Fibroblast of lung (primary cell): ENCODE results near the gene ERICH2. TPM values are rescaled to one million over a fixed set of nuclear protein-coding genes. Genes with fewer than 3 reads are reported as not detected.

ENCODE experiments used
- DNase-seq, 2 donors: peaks; one replicate each; pipeline versions ENCODE4 v3.0.0 to v3.0.0-alpha.2; 2010; ENCODE audit warnings: low read depth in 2 of 2
- H2AFZ ChIP-seq: 2 replicates; pipeline ENCODE4 v1.5.1; 2012; ENCODE audit warnings: low read length, control low read depth, inconsistent platforms
- H3K27ac ChIP-seq: 2 replicates; pipeline ENCODE4 v1.5.1; 2011; ENCODE audit warnings: low read length, control low read depth; ENCODE audit not compliant: insufficient read depth
- H3K27me3 ChIP-seq: 2 replicates; pipeline ENCODE4 v1.5.1; 2011; ENCODE audit warnings: mild to moderate bottlenecking, low read length; ENCODE audit not compliant: control insufficient read depth, insufficient read depth
- H3K36me3 ChIP-seq: 2 replicates; pipeline ENCODE4 v1.5.1; 2011; ENCODE audit warnings: low read length; ENCODE audit not compliant: control insufficient read depth, insufficient read depth
- H3K4me1 ChIP-seq: 2 replicates; pipeline ENCODE4 v1.5.1; 2011; ENCODE audit warnings: low read length; ENCODE audit not compliant: control insufficient read depth, insufficient read depth; ENCODE audit errors: extremely low read depth
- H3K4me2 ChIP-seq: 2 replicates; pipeline ENCODE4 v1.5.1; 2011; ENCODE audit warnings: low read length, control low read depth; ENCODE audit not compliant: insufficient read depth; ENCODE audit errors: extremely low read depth
- H3K4me3 ChIP-seq, 4 experiments: fragments of 200-600 bp in 1 of 4; sonication (generic) in 1 of 4; replicated peaks in 1 of 4; 2 replicates each; pipeline ENCODE4 v1.5.1; 2011 to 2016; ENCODE audit warnings: low read length in 4 of 4, low read depth in 3 of 4, mild to moderate bottlenecking in 3 of 4, control low read depth in 2 of 4, inconsistent platforms in 1 of 4, mixed read lengths in 1 of 4; ENCODE audit not compliant: insufficient read depth in 1 of 4; ENCODE audit errors: control extremely low read depth in 1 of 4
- H3K79me2 ChIP-seq: 2 replicates; pipeline ENCODE4 v1.5.1; 2012; ENCODE audit warnings: mild to moderate bottlenecking, low read length, inconsistent platforms; ENCODE audit not compliant: control insufficient read depth, insufficient read depth
- H3K9ac ChIP-seq: 2 replicates; pipeline ENCODE4 v1.5.1; 2011; ENCODE audit warnings: mild to moderate bottlenecking, low read length, control low read depth; ENCODE audit not compliant: insufficient read depth
- H3K9me3 ChIP-seq: 2 replicates; pipeline ENCODE4 v1.5.1; 2012; ENCODE audit warnings: low read depth, low read length; ENCODE audit not compliant: control insufficient read depth, insufficient read depth
- H4K20me1 ChIP-seq: 2 replicates; pipeline ENCODE4 v1.5.1; 2011; ENCODE audit warnings: low read length; ENCODE audit not compliant: control insufficient read depth, insufficient read depth; ENCODE audit errors: extremely low read depth
- EZH2 ChIP-seq: IDR thresholded peaks from 2 replicates; pipeline ENCODE4 v1.5.1; 2012; ENCODE audit warnings: low read length, control low read depth, mild to moderate bottlenecking; ENCODE audit errors: missing control alignments
- polyA plus RNA-seq, 2 donors: library from polyadenylated mRNA; depleted of rRNA in 1 of 2; stranded (reverse) in 1 of 2; unstranded in 1 of 2; fragments of >200 nt; gene quantifications; 2 replicates each; pipeline ENCODE4 v1.2.1, GENCODE V29; 2011 to 2012; ENCODE audit warnings: missing spikeins in 1 of 2
- total RNA-seq: library from RNA; depleted of rRNA; stranded (reverse); fragments of >200 nt; gene quantifications from 2 replicates; pipeline ENCODE4 v1.2.1, GENCODE V29; 2014
- TF ChIP-seq, protein P1 (sequence below), 2 donors: IDR thresholded peaks in 1 of 2; conservative IDR thresholded peaks in 1 of 2; 1 replicate in 1 of 2; 2 replicates in 1 of 2; pipeline ENCODE4 v1.5.1; 2011 to 2012; ENCODE audit warnings: low read length in 2 of 2, control low read depth in 1 of 2, inconsistent platforms in 1 of 2, low read depth in 1 of 2, mild to moderate bottlenecking in 1 of 2

ERICH2 gene
- total and polyA plus RNA-seq, 2 donors (not counting 1 experiment from before 2014, with no cell fraction given): 3.1 TPM; not detected in 1

DNA sequence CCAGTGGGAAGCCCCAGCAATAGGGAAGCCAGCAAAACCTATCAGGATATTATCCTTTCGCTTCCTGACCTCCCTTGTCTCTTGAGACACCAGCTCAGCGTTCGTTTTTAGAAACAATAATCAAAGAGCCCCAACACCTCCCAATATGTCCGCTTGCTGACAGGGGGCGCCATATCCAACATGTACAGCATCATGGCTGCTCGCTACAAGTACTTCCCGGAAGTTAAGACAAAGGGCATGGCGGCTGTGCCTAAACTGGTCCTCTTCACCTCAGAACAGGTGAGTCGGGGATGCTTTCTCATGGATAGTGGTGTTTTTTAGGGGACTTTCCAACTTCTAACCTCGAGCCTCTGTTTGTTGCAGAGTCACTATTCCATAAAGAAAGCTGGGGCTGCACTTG, 75.2 kb downstream of the ERICH2 start:
- DNase-seq: no peak
- Histone ChIP-seq H3K9ac (no peak overlapping the region), H3K27ac (no peak overlapping the region), H2AFZ (no peak overlapping the region), H3K36me3 (no peaks in the 10 kb centered on the region), H3K9me3 (no peaks in the 10 kb centered on the region), H3K27me3 (no peaks in the 10 kb centered on the region), H4K20me1 (no peaks in the 10 kb centered on the region), H3K4me1 (peaks cover 2% of the 10 kb centered on the region), H3K4me2 (no peak overlapping the region), H3K4me3 (no peak overlapping the region), H3K79me2 (no peaks in the 10 kb centered on the region)
- TF ChIP-seq, protein P1, sequence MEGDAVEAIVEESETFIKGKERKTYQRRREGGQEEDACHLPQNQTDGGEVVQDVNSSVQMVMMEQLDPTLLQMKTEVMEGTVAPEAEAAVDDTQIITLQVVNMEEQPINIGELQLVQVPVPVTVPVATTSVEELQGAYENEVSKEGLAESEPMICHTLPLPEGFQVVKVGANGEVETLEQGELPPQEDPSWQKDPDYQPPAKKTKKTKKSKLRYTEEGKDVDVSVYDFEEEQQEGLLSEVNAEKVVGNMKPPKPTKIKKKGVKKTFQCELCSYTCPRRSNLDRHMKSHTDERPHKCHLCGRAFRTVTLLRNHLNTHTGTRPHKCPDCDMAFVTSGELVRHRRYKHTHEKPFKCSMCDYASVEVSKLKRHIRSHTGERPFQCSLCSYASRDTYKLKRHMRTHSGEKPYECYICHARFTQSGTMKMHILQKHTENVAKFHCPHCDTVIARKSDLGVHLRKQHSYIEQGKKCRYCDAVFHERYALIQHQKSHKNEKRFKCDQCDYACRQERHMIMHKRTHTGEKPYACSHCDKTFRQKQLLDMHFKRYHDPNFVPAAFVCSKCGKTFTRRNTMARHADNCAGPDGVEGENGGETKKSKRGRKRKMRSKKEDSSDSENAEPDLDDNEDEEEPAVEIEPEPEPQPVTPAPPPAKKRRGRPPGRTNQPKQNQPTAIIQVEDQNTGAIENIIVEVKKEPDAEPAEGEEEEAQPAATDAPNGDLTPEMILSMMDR (conservative IDR thresholded peaks at IDR 0.05 in 1 of 2, IDR thresholded peaks at IDR 0.05 in 1 of 2; ENCODE audit: low read depth in 1 of 2, low read length in 2 of 2): no peak
- no peak for TF ChIP-seq EZH2

DNA sequence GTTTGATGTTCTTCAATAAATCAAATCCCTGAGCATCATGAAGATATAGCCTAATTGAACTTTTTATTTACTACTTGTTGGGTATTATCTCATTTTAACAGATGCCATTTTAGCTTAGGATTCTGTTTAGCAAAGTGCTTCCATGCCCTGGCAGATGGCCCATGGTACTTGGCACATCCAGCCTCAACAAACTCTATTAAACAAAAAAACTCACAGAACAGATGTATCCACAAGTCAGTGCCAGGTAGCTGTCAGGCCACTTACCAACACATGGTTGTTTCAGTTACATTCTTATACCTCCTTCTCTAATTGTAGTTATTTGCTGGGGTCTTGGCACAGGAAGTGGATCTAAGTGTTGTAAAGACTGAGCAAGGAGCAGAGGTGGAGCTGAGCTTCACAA, 76.1 kb downstream of the ERICH2 start:
- TF ChIP-seq, protein P1 (conservative IDR thresholded peaks at IDR 0.05 in 1 of 2, IDR thresholded peaks at IDR 0.05 in 1 of 2; ENCODE audit: low read depth in 1 of 2, low read length in 2 of 2): no peak
- no peak for TF ChIP-seq EZH2
- no peaks in the 10 kb centered on the region for H3K9me3 ChIP-seq
- H3K79me2 ChIP-seq: no peaks in the 10 kb centered on the region
- no peak overlapping the region for H3K4me3 ChIP-seq
- H2AFZ ChIP-seq: no peak overlapping the region
- no peak overlapping the region for H3K4me2 ChIP-seq
- no peak overlapping the region for H3K9ac ChIP-seq
- no peaks in the 10 kb centered on the region for H3K36me3 ChIP-seq
- no peak for DNase-seq
- H3K27ac ChIP-seq: no peak overlapping the region
- H3K27me3 ChIP-seq: no peaks in the 10 kb centered on the region
- H3K4me1 ChIP-seq: peaks cover 2% of the 10 kb centered on the region
- H4K20me1 ChIP-seq: no peaks in the 10 kb centered on the region

DNA sequence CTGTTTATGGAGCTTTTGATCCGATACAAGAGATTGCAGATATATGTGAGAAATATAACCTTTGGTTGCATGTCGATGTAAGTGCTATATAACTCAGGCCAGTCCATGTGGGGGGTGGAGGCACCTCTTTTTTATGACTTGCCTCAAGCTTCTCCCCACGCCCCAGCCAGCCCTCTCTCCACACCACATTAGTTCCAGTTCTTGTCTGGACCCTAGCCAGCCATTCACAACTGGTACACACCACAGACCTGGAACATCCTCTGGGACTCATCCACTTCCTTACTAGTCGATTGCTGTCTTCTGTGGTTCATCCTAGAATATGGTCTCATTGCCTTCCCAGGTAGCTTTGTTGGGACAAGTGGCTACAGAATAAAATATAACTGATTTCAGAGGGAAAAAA, 77.5 kb downstream of the ERICH2 start:
- TF ChIP-seq, protein P1 (conservative IDR thresholded peaks at IDR 0.05 in 1 of 2, IDR thresholded peaks at IDR 0.05 in 1 of 2; ENCODE audit: low read depth in 1 of 2, low read length in 2 of 2): no peak
- no peak for TF ChIP-seq EZH2
- peaks cover 2% of the 10 kb centered on the region for H3K4me1 ChIP-seq
- H3K9ac ChIP-seq: no peak overlapping the region
- no peak overlapping the region for H2AFZ ChIP-seq
- H3K9me3 ChIP-seq: no peaks in the 10 kb centered on the region
- H3K27me3 ChIP-seq: no peaks in the 10 kb centered on the region
- no peaks in the 10 kb centered on the region for H3K36me3 ChIP-seq
- no peaks in the 10 kb centered on the region for H3K79me2 ChIP-seq
- DNase-seq: no peak
- no peak overlapping the region for H3K4me3 ChIP-seq
- no peak overlapping the region for H3K4me2 ChIP-seq
- no peak overlapping the region for H3K27ac ChIP-seq
- H4K20me1 ChIP-seq: no peaks in the 10 kb centered on the region

Other genes with a start within 250 kb of the ERICH2 start
- under 0.01 TPM in 1 of 2 replicates, not detected in the other for gene SP5, start 55.0 kb upstream of the ERICH2 start, total RNA-seq
- not detected in 2 replicates for gene SP5, start 55.0 kb upstream of the ERICH2 start, polyA plus RNA-seq
- 0.26 and 0.33 TPM in 2 replicates for gene GAD1, start 46.5 kb downstream of the ERICH2 start, total RNA-seq
- 0.08 and 0.12 TPM in 2 replicates for gene GAD1, start 46.5 kb downstream of the ERICH2 start, polyA plus RNA-seq
- 24.4 and 28.2 TPM in 2 replicates for gene GORASP2, start 158.9 kb downstream of the ERICH2 start, total RNA-seq
- gene GORASP2, start 158.9 kb downstream of the ERICH2 start, polyA plus RNA-seq: 220 and 228 TPM in 2 replicates